Dermis blood vessel endothelial cell (primary cell): ENCODE data around the gene RAPGEF1. TPM values are rescaled to one million over a fixed set of nuclear protein-coding genes. Genes with fewer than 3 reads are reported as not detected.
A peak's percentile ranks its signal among the peaks of the same experiment; 100 is the strongest.
"Not testable (repeated sequence)": the region's sequence is repeated elsewhere in the genome, so short reads cannot be mapped to it uniquely, and the experiment has no call there.

Experiments used
- DNase-seq: peaks from one replicate; pipeline ENCODE4 v3.0.0; 2010
- total RNA-seq: library from RNA; depleted of rRNA; stranded (reverse); fragments of >200 nt; gene quantifications from 2 replicates; pipeline ENCODE4 v1.2.3, GENCODE V29; 2014

Gene RAPGEF1
- total RNA-seq, 1 donor from 2014 or later, result 56.2 TPM

DNA sequence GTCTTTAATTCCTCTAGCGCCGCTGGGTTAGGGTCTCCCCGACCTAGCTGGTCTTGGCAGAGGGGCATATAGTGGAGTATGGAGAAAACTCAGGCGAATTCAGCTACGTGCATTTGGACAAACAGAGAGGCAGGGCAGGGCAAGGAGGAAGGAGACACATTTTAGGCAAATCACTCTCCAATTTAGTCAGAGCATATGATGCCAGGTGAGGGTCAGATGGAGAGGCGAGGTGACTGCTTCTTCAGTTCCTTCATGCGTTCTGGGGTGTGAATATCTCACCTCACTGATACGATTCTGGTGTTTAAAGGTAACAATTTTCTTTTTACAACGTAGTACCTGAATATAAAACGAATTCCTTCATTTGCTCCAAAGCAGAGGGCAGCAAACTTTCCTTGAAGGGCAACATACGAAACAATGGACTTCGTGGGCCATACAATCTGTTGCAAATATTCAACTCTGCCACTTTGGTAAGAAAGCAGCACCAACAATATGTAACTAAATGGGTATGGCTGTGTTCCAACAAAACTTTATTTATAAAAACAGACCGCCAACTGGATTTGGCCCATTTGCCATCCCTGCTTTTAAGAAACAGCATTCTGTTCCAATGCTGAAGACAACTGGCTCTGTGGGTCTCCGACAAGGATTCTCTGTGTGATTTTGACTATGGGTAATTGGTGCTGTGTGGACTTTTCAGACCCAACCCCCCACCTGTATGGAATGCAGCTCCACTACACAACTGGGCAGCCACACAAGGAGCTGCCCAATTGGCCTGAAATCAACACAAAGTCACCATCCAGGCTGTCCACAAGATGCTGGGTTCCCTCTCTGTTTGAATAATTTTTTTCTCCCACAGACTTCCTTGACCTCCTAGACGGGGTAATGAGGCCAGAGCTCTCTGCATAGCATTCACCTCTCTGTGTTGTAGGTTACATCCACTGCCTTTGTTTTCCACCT, 53.8 kb downstream of the RAPGEF1 start:
- no peak for DNase-seq

DNA sequence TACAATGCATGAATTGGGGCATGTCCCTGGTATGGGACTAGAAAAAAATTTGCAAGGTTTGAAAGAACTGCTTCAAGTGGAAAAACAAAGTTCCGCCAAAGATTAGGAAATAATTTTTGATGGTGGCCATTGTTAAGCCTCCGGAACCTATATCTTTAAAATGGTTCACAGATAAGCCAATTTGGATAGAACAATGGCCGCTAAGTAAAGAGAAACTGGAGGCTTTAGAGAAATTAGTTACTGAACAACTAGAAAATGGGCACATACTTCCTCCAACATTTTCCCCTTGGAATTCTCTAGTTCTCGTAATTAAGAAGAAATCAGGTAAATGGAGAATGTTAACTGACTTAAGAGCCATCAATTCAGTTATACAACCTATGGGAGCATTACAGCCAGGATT, 56.8 kb downstream of the RAPGEF1 start:
- DNase-seq, result not testable (repeated sequence)

DNA sequence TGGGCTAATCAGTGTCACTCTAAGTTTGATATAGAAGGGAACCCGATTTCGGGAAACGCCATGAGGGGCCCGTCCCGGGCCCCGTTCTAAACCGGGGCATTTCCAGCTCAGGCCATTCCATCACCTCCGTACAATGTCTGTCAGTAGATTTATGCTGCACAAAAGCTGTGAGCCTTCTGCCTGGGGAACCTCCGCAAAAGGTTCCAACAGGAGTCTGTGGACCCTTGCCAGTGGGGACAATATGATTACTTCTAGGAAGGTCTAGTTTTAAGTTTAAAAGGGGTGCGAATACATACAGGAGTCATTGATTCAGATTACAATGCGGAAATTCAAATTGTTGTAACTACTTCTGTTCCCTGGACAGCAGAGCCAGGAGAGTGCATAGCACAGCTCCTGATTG, 57.6 kb downstream of the RAPGEF1 start:
- peak; percentile 44 for DNase-seq

DNA sequence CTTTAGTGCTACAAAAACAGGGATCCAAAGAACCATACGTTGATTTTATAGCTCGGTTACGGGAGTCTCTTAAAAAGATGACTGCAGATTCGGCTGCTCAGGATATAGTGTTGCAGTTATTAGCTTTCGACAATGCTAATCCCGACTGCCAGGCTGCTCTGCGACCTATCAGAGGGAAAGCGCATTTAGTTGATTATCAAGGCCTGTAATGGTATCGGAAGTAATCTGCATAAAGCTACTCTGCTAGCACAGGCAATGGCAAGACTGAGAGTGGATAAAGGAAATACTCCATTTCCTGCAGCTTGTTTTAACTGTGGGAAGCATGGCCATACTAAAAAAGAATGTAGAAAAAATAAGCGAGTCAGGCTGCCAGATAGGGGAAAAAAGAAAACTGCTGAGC, 58.0 kb downstream of the RAPGEF1 start:
- peak; percentile 74 for DNase-seq

DNA sequence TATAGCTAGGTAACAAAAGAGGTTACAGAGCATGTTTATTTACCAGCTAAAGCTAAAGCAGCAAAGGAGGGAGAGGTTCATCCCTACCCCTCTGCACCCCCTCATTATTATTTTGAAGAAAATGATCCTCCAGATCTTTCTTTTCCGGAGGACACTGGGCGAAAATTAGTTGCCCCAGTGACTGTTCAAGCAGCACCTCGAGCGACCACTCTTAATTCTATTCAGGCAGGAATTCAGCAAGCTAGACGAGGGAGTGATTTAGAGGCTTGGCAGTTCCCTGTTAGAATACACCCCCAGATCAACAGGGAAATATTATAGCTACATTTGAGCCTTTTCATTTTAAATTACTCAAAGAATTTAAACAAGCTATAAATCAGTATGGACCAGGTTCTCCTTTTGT, 58.8 kb downstream of the RAPGEF1 start:
- not testable (repeated sequence) for DNase-seq

DNA sequence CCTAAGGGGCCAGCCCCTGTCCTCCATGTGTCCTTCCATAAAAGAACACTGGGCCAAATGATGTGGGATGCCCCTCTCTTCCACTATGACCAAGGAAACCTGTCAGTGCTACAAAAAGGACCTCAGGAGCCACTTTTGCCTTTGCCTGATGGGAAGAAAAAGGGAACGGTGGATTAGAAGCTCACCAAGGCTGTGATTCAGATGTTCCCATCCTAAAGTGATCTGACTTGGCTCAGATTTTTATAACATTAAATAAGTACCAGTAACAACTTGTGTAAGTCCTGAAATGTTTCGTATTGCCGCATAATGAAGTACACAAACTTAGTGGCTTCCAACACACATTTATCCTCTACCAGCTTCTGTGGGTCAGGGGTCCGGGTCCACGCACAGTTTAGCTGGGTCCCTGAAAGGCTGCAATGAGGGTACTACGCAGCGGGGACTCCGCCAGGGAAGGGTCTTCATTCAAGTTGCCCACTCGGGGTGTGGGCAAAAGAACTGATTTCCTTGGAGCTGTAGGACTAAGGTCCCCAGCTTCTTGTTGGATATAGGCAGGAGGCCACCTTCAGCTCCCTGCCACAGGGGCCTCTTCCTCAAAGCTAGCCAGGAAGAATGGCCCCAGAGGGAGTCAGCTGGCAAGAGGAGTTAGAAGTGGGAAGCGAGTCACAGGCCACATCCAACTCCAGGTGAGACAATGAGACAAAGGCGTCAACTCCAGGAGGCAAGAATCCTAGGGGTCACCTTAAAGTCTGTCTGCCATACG, 60.4 kb downstream of the RAPGEF1 start:
- DNase-seq, result no peak

DNA sequence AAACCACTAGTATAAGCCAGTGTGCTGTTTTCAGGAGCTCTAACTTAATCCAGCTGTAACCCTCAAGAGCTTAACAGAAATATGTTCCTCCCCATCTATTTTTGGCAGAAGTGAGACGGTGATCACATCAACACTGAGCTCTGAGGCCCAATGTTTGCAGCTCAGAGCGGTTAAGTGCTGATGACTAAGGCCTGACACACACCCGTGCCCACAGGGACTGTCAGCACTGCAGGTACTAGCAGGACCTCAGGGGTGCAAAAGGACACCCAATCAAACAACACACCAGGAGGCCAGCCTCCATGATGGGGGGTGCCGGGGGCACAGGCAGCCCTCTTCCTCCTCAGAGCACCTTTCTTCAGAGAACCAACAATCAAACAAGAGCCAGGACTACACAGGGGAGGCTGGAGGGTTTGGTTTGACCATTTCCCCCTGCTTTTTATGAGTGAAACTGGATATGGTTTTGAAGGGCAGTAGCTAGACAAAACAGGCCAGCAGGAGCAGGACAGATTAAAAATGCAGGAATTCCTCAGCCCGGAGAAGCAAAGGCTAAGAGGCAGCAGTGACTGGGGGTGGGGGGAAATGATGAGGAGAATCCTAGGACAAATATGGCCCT, 61.3 kb downstream of the RAPGEF1 start:
- peak; percentile 85 for DNase-seq

DNA sequence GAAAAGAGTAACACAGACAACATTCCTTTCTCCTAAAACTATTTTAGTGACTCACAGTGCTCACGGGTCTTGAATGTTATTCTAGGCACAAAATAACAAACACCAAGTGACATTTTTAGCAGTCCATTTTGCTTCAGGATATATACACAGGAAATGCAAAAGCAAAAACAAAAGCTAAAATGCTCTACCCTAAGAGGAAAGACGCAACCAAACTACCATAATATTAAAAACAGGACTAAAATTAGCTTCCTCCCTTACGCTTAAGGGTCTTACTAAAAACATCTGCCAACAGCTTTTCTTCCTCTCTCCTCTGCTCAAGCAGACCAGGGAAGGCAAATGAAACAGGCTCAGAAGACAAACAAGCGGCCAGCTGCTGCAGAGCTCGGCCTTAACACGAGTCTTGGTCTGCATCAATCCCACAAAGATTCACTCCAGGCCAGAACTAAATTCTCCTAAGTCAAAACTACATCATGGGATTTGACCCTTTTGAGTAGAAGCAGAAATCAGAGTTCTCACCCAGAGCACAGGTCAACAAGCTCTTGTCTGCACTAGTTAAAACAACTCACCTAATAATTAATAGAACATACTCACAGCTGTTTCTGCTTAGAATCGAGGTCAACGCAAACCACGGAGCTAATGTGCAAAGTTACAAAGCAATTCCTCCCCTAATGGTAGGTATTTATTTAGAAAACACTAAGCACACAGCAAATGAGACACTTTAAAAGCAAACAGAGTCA, 62.3 kb downstream of the RAPGEF1 start:
- DNase-seq, result peak; percentile 81

DNA sequence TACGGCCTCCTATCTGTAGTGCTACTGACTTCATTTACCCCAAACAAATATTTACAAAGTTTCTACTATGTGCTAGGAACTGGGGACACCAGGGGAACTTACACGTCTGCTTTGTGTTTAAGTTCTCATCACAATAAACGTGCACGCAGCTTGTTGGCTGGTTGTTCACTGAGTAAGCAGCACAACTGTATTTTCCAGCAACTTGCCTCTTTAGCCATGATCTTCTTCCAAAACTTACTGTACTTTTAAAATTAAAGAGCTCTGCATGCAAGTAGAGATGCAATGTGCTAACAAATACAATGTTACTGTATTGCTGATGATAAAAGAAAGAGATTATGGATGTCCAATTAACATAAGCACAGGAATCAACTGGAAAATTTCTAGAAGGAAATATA, 62.8 kb downstream of the RAPGEF1 start:
- DNase-seq, result peak; percentile 59

DNA sequence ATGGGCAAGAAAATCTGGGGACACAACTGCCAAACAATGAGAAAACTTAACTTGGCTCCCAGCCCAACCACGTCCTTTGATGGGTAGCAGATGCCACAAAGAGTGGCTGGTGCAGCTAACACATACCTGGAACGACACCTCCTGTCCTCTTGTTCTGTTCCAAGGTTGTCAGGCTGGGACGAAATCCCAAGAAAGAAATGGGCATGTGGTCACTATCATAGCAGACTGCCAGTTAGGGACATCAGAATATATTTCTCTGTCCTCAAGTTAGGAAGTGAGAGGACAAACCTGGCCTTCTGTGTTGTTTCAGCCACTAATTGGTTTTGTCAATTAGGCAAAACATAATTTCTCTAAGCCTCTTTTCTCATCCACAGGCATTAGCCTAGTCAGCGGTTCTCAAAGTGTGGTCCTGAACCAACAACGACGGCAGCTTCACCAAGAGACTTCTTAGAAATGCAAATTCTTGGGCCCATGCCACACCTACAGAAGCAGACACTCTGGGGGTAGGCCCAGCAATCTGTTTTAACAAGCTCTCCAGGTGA, 63.4 kb downstream of the RAPGEF1 start:
- peak; percentile 38 for DNase-seq

DNA sequence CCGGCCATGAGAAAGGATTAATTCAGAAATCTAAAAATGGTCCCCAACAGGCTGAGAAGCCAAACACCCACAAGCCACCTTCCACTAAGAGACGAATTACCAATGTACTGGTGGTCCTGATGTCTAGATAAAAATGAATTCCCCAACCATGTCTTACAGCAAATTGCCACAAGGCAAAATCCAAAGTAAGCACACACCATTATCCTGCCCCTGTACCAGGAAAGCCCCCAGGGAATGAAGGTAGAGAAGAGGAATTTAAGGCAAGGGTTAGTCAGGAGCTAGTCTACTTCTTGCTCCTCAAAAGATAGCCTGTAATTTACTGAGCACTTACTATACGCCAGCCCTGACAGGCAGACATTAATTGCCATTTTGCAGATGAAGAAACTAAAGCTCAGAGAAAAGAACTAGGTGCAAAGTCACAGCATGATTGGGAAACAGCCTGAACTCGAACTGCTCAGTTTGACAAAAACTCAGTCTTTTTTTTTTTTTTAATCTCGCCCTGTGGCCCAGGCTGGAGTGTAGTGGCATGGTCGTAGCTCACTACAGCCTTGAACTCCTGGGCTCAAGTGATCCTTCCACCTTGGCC, 64.3 kb downstream of the RAPGEF1 start:
- no peak for DNase-seq

DNA sequence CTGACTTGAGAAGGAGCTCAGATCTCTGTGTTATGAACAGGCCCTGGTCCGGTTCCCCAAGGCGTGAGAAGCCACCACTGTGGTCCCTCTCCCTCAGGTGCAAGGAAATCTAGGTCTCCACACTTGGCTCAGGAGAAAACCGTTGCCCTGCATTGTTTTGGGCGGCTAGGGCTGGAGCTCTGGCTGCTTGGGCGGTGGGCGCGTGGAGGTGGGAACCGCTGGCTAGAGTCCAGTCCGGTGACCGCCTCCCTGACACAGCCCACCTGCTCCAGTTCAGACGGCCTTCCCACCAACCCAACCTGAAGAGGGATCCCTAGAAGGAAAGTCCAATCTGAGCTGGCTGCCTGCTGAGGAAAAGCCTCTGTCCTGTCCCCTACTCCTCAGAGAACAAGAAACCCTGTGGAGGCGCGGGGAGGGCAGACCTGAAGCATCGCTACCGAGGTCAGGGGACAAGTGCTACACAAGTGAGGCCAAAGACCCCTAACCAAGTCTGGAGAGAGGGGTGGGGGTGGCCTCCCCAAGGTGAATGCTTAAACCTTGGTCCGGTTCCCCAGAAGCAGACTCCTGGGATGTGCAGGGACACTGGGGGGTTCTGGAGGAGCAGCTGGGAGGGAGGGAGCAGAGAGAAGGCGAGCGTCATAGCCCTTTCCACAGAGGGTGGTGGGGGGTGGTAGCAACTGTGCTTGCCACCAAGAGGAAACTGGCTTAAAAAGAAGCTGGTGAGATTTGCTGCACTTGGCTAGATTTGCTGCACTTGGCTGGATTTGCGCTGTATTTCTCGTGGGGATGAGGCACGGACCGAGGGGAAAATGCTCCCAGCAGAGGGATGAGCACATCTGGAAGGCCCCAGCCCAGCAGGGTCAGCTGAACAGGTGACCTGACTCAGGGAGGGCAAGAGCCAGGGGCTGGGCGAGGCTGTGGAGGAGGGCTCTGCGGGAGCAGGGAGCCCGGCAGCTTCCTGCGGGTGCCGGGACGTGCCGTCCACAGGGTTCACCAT, 65.2 kb downstream of the RAPGEF1 start:
- DNase-seq, result no peak

DNA sequence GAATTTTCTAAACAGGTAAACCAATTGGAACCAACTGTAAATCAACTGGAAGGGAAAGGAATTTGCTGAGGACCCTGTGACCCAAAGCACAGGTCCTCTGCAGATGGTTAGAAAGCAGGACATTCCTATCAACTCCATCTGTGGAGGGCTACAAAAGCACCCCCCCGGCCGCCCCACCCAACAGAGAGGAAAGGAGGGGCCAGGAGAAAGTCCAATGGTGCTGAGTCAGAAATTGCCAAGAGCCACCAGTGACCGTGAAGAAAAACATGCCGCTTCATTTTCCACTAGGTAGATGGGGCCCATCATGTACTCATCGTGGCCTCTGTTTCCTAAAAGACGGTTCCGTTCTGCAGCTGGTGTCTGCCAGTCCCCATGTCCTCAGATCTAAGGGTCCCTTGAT, 66.3 kb downstream of the RAPGEF1 start:
- DNase-seq, result no peak

DNA sequence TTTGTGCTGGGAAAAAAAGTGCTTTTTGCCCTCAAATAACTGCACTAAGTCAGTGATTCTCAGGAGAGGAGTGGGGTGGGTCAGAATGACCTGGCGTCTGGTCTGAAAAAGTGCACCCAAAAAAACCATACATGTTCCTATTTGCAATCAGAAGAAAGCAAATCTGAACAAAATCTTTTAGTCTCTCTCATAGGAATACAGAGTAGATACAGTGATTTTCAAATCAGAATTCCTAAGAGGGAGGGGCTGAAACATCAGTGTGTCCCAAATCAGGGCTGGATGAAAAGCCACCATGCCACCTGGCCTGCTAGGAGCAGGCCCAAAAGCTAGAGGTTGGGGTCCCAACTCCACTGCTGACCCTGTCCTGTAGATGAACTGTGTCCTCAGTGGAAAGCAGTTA, 66.8 kb downstream of the RAPGEF1 start:
- DNase-seq, result no peak

DNA sequence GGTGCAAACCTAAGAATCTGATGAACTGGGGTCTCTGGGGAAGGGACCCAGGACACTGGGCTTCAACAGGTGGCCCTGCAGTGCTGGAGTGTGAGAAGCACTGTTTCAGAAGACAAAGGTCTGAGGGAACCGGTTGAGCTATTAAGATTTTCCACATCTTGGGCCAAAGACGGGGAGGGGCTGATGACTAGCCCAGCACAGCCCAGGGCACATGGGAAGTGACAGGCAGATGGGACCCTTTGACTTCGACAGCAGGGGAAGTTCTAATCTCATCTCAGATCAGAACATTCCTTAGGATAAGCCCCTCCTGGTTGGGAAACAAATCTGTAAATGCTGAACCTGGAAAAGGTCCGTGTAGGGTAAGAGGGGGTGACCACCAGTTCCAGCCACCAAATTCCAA, 67.4 kb downstream of the RAPGEF1 start:
- DNase-seq, result peak; percentile 71

DNA sequence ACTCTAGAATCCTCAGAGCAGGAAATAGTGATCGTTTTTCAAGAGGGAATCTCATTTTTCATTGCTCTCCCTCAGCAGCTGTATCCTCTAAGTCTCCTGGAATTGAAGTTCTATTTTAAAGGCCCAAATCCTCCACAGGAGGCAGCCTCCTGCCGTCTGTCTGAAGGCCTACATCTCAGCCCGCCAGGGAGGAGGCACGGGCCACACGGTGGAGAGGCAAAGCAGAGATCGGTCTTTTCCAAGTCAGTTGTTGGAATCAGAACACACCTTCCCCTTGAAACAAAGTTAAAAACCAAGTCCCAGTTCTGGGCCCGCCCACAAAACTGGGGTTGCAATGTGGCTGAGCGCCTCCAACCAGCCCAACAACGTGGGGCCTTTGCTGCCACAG, 68.7 kb downstream of the RAPGEF1 start:
- DNase-seq, result no peak

DNA sequence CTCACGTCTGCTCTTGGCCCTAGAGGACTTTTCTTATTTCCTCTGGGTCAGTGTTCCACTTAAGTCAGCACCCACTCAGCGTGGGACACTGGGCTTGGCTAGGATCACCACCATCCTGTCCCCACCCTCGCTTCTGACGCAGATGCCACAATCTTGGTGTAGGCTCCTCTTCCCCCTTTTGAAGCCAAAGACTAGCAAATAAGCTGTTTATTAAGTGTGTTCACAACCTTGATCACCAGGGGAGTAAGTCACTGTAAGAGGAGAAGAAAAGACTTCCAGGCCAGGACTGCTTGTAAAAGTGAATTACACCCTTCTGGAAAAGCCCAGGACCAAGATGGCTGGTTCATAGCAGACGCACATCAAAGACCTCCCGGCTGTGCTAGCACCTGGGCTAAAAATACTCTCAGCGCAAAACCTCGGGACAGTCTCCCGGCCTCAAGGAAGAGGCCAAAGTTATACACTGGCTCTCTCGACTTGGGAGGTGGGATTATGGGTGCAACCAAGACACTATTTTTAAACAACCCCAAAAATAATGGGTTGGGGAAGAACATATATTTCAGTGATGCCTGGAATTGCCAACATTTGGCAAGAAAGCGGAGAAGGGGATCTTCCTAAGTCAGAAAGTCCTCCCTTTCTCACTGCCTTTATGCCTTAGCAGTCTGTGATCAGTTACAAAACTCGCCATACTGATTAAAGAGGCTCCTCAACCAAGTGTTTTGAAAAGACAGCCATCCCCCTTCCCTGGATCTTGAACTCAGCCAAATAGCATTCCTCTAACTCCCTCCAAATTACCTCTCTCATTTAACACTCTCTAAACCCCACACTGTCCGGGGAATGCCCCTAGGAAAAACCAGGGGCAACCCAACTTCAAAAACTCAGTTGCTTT, 69.4 kb downstream of the RAPGEF1 start:
- no peak for DNase-seq

DNA sequence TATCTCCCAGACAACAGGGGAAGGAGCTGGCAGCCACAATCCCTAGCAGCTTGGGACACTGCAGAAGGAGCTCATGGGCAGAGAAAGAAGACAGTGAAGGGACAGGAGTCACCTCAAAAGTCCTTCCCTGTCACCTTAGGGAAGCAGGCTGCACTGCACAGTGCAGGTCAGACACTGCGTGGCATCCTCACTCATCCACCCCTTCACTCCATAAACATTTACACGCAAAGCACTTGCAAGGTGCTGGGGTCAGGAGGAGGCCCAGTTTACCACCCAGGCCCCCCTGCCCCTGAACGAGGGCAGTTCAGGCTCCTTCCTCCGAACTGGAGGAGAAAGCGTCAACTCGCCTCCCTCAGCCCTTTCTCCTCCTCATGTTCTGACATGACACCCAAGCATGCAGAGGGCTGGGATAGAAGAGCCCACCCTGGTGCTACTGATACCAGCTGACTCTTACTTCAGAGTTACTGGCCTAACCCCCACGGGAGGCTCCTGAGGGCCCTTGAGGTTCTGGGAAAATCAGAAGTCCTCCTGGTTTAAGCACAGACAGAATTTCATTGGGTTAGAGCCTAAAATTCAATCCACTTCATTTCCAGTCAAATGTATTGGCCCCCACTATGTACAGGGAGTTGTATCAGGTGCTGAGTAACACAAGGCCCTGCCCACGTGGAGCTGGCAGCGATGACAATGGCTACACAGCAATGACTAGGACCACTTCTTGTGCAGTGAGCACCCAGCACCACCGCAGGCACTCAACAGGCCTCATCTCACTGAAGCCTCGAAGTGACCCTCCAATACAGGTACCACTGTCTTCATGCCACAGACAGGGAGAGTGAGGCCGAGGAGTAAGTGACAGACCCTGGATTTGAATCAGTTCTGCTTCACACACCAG, 70.4 kb downstream of the RAPGEF1 start:
- no peak for DNase-seq
